Renal pelvis (tissue), 4 donors: ENCODE results near the gene PEA15. TPM values are rescaled to one million over a fixed set of nuclear protein-coding genes. Genes with fewer than 3 reads are reported as not detected.

ENCODE experiments used
- DNase-seq: peaks from one replicate; pipeline ENCODE4 v3.0.0-alpha.2; 2013
- polyA plus RNA-seq, 3 donors: library from polyadenylated mRNA; unstranded; fragments of 120-200 nt; gene quantifications; one replicate each; pipeline ENCODE4 v1.2.1, GENCODE V29; 2013; ENCODE audit not compliant: insufficient read length in 3 of 3

Gene PEA15
- polyA plus RNA-seq, 3 donors: 96.6 to 114 (median 107) TPM

DNA sequence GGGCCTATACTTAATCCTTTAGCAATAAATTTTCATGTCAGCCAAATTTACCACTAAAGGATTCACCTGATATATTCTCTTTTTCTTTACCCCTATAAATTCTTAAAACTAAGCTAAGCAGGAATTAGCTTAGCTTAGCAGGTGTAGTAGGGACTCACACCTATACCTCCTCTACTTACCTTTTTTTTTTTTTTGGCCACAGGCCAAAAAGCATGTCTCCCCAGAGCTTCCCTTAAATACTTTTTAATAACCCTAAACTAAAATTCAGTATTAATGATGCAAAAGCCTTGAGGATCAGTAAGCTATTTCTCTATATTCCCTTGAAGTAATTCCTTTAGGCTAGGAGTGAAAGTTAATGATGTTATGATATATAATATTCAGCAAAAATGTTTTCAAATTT, 23.2 kb downstream of the PEA15 start:
- no peak for DNase-seq

DNA sequence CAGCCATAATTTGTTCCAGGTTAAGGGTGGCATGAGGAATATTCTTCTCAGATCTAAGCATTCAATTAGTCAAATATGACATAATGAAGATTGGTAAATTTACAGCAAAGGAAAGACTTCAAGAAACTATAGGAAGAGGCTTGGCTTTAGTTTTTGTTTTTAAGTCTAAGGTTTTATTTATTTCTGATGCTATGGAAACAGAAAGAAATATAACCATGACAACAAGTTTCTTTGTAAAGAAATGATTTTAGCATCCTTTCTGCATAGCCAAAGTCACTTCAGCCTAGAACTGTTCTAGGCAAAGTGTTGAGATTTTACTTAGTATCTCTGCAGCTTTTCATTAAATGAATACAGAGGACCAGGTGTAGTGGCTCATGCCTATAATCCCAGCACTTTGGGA, 27.7 kb downstream of the PEA15 start:
- no peak for DNase-seq

DNA sequence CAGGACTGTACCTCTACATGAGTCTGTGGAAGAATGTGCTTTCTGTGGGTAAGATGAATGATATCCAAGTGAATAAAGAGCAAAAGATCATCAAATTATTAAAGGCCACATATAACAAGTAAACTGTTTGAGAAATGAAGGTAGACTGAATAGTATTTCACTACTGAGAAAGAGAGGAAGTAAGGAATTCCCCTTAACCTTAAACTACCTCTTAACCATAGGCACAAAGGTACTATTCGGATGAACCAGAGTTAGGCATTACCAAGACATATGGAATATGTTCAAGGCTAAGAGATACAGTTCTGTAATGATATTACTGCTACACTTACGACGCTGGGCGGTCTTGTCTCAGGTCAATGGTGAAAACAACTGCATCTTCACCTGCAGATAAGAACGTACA, 31.6 kb downstream of the PEA15 start:
- DNase-seq: no peak

DNA sequence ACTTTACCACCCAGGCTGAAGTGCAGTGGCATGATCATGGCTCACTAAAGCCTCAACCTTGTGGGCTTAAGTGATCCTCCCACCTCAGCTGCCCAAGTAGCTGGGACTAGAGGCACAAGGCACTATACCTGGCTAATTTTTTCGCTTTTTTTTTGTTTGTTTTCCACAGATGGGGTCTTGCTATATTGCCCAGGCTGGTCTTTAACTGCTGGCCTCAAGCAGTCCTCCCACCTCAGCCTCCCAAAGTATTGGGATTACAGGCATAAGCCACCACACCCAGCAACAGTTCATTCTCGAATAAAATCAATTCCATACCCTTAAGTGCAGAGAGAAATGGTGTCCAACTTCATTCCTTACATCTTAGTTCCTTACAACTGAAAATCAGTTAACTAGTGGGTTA, 32.4 kb downstream of the PEA15 start:
- no peak for DNase-seq

DNA sequence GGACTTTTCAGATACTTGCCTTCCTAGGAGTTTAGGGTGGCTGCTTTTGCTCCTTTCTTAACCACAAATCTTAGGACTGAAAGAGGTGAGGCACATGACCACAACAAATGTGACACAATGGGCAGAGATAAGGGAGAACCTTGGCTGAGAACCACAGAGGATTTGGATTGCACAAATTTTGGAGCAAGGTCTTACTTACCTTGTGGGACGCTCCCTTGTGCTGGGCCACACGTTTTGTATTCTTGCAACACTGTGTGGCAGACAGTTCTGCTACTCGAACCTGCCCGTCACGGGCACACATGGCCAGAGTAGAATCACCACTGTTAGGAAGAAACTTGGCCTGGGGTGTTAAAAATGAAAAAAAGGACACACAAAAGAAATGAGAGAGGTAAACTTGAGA, 33.2 kb downstream of the PEA15 start:
- no peak for DNase-seq

DNA sequence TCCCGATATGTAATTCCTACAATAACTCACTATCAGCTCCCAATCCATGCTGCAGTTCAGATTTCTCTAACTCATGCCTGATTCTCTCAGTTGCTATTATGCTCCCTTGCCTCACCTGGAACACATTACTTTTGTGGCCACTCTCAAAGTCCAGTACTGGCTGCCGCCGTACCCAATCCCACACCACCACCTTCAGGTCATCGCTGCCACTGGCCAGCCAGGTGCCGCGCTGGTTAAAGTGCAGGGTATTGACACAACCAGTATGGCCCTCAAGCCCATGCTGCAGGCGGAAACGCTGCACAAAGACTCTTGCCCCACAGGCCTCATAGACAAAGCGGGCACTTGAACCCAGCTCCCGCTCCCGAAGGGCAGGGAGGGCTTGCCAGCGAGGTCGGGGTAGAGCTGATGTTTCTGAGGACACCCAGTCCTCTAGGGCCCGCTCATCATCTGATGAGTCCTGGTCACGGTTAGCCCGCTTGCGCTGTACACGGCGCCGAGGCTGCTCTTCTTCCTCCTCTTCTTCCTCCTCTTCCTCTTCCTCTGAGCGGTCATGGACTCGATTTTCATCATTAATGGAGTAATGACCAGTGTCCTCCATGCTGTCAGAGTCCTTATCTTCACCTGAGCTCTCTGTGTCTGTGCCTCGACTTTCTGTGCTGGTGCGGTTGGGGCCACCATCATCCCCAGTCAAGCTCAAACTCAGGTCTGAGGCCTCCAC, 34.6 kb downstream of the PEA15 start:
- no peak for DNase-seq

DNA sequence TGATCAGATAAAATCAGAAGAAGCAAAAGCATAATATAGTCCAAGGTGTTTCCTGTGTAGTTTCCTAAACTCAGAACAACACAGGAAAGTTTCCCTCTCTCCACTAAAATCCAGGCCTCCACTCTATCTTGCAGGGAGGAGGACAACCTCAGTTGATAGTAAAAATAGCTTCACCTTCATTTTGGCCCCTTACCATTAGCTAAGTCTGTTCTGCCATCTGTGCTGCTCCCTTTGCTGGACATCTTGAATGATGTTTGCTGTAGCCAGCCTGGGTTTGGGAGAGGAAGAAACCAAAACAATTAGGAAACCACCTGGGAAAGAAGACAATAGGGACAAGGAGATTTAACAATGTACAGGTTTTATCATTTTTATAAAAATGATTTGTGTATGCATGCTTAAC, 38.6 kb downstream of the PEA15 start:
- DNase-seq: no peak

DNA sequence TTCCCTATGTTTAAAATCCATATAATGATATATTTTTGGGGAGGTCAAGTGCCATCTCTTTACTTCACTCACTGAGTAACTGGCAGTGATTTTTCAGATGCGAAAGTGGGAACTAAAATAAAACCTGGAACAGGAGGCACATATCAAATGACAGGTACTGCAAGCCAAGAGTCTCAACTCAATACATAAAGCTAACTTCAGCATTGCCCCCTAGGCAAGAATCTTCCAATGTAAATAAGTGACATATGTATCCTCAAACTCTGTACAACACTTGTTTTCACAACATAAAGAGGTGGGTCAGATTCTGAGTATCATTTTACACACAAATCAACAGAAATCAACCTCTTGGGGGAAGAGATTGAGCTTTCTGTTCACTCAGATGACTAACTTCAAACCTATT, 39.0 kb downstream of the PEA15 start:
- no peak for DNase-seq

DNA sequence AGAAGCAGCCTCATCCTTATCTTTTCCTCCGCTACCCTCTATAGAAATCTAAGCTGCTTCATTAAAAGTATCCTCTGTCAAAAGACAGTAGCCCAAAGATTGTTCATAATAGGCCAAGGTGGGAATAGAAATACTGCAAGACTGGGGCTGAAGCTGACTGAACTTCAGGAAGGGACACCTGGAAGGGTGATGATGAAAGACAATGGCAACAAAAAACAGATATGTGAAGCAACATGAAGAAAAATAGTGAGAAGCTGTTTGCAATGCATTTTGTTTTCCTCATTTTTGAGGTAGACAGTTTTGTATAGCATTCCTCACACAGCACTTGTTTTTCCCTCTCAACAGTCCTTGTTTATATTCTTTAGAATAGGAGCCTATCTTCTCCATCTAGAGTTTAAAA, 40.2 kb downstream of the PEA15 start:
- DNase-seq: no peak

DNA sequence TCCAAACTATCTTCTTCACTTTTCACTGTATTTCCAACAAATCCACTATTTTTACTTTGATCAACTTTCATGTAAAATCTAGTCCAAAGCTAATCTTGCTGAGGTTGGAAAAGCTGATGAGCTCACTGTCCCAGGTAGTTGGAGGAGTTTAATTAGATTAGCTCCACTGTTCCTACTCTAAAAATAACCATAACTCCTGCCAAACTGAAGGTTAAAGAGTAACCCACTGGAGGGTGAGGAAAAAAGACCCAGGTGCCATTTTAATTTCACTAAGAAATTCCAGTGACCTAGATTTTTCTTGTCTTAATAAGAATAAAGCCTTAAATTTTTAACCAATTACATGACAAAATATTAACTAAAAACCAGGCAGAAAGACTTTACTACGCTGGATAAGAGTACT, 41.9 kb downstream of the PEA15 start:
- no peak for DNase-seq

DNA sequence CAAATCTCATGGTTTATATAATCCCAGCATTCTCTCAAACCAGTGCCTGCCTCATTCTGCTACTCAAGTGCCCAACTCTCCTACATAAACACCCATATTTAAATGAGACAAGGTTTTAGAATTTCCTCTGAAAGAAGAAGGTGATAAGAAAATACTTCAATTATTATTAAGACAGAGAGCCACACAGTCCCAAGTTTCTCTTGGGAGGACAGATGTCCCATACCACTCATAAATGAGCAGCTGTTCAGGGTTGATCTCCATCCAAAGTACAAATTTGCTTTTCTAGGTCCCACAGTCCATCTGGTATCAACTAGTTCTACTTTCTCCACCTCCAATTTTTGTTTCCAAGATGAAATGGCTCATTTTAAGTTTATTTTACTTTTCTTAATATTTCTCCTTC, 45.8 kb downstream of the PEA15 start:
- no peak for DNase-seq

DNA sequence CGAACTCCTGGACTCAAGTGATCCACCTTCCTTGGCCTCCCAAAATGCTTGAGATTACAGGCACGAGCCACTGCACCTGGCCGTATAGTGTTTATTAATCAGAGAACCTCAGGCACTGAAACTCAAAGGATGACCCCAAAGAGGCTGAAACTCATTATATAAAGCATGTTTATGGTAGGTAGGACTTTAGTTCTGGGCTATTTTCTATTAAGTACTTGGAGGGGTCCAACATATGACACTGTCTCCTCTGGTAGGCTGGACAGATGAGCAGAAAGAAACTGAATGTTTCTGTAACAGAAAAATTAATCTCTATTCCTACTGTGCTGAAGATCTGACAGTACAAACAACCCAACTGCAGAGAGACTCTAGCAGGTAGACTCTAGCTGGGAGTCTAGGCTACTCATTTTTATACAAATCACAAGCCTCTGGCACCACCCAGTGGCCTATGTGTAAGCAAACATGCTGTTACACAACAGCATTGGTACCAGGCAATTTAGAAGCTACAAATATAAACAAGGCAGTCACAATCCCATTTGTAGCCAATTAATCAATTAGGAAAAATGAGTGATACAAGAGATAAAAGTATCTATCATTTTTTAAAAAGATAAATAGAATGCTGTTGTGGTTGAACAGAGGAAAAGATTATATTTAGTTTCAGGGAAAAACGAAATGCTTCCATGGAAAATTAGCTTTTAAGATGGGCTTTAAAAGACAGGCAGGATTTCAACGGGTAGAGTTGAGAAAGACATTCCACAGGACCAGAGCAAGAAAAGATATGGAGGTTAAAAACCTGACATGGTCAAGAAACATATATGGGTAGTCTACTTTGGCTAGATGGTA, 46.7 kb downstream of the PEA15 start:
- peak; percentile 72 for DNase-seq

DNA sequence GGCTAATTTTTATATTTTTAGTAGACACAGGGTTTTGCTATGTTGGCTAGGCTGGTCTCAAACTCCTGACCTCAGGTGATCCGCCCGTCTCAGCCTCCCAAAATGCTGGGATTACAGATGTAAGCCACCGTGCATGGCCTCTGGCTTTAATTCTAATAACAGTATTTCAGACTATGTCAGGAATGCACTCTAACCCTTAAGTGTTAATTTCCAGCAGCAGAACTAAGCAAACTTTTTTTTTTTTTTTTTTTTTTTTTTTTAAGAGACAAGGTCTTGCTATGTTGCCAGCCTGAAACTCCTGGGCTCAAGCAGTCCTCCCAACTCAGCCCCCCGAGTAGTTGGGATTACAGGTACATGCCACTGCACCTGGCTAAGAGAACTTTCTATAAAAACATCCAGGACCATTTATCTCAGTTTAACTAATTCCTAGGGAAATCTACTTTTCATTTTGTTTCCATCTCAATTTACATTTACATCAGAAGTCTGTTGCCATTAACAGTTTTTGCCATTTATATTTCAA, 50.7 kb downstream of the PEA15 start:
- DNase-seq: no peak

DNA sequence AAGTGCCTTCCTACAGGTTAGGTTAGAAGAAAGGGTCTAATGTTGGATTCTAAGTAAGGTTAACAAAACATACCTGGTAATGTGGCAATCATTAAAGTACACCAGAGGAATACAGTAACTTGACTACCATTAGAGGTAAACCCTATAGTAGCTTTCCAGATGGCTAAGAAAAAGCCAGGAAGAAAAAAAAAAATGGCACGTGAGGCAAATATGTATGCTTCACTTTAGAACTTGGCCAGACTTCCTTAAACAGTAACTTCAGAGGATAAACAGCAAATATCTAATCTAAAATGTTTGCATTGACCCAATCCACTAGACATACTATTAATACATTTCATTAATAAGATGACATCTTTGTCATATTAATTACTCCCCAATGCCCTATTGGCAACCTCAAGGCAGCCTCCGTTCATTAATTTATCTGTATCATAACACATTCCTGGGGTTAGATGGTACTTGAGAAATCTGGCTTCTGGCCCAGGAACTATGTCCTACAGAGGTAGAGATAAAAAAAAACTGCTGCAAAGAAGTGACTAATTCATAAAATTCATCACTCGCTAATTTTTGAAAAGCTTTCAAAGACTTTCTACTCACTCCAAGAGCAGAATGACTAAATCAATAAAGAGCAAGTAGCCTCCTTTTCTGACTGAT, 51.3 kb downstream of the PEA15 start:
- DNase-seq: no peak

DNA sequence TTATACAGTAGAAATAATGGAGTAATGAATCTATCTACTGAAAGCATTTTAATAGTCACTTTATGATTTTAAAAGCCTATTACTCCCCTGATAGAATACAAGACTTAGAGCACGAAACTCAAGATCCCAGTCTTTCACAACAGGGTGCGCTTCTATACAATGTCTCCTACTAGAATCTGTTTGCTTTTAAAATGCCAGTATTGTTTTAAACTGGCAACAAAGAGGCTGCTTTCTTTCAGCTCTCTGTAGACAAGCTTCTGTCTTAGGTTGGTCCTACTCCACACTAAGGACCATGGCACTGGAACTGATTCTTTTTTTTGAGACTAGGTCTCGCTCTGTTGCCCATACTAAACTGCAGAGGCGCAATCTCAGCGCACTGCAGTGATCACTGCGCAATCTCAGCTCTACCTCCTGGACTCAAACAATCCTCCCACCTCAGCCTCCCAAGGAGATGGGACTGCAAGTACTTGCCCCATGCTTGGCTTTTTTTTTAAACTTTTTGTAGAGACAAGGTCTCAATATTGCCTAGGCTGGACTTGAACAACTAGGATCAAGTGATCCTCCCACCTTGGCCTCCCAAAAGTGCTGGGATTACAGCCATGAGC, 52.3 kb downstream of the PEA15 start:
- no peak for DNase-seq

DNA sequence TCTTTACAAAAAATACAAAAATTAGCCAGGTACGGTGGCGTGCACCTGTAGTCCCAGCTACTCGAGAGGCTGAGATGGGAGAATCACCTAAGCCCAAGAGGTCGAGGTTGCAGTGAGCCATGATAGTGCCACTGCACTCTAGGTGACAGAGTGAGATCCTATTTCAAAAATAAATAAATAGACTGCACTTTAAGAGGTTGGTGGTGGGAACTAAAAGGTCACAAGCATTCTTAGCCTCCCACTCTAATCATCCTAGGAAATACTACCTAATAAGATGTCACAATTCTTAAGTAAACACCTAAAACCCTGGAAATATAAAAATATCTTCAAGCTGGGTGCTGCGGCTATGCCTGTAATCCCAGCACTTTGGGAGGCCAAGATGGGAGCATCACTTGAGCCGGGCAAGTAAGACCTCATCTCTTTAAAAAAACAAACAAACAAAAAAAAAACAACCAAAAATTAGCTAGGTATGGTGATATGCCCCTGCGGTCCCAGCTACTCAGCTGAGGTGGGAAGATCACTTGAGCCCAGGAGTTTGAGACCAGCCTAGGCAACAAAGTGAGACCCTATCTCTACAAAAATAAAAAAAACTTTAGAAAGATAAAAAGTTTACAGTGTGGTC, 53.1 kb downstream of the PEA15 start:
- no peak for DNase-seq

DNA sequence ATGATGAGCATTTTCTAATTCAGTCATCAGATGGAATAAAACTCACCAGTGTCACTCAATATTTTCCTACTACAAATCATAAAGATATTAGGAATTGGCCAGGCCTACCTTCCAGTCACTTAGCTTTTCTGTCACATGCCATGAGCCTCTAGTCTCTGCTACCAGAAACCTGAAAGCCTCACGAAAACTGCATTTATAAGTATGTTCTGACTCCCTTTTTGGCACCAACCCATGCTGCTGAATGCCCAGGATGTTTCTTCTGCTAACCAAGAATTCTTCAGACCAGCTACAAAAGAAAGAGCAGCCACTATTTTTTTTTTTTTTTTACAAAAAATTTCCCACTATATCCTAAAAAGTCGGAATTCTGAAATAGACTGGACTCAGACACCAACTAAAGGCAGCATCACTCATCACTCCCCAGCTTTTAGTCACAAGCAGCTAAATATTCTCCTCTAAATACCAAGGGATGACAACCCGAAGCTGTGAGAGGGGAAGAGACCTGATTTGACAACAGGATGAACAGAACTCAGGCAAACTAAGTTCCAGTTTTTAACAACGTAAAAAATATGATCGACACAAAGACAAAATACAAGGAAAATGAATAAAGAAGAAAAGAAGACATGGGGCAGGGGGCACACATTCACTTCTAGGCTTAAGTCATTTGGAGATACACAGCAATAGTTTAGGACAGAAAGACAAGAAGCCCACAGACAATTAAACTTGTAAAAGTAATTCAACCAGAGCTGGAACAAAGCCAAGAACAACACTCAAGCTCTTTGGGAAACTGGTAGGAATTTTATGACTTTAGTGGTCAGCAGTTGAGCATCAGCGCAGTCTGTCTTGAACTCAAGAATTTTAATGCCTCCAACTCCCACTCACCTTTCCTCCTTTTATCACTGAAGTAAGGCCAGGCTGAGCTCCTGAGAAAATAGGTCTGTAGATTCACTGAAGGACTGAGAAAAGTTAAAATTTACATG, 55.5 kb downstream of the PEA15 start:
- DNase-seq: peak; percentile 97

DNA sequence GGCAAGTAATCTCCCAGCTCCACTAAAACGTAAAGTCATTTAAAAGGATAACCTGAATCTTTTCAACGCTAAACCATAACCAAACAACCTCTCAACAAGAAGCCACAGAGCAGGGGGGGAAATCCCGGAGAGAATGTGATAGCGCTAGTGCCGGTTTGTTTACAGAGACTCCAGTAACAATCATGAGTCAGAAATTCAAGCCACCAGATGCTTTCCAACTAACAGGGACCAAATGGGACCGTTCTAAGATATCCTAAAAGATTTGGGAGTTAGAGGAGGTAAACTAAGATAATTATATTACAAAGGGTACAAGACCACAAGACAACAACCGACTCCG, 56.3 kb downstream of the PEA15 start:
- peak; percentile 77 for DNase-seq

DNA sequence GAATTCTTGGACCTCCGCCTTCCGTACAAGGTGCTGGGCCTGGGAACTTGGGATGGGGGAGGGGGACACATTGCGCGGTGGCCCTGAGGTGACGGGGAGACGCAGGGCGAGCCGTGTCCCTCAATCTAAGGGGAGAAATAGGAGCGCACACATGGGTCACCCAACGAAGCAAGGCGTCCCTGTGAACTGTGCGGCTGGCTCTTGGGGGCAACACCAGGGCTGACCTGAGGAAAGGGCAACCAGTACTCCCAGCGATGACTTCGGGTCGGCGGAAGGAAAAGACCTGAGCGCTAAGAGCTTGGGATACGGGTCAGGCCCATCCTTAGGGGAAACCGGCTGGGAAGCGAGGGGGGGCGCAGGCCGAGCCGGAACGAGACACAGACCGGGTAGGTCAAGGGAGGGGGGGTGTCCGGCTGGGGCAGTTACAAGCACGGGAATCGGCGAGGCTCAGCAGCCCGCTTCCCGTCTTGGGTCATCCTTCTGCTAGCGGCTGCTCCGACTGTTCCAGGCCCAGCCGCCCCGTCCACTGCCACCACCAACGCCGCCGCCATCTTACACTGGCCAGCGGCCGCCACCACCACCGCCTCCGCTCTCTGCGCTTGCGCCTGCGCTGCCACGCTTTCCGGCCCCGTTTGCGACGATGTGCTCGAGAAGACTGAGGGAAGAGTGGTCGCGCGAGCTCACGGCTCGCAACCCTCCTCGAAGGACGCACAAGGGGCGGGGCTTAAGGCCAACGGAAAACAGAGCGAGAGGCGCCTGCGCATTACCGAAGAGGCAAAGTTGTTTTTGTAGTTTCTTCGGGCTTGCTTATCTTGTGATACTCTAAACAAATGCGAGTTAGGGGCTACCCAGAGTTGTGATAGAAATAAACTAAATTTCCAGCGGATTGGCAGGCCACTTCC, 57.0 kb downstream of the PEA15 start, which contains the start of gene DCAF8:
TSS of gene DCAF8 (minus strand) at position 657 of the 902 bp plus-strand sequence. CDS start 18,541 bp downstream, outside the sequence.
- DNase-seq: peak; percentile 98
